HG03342 (cell line): ENCODE measurements around the gene DNASE1L3.

Experiments
- ATAC-seq: cut with Tn5 transposase; IDR thresholded peaks from one replicate; pipeline ENCODE4 v1.9.1; 2021; ENCODE audit warnings: mild to moderate bottlenecking, moderate library complexity; ENCODE audit not compliant: unreplicated experiment

Gene DNASE1L3

GRCh38 chr3:58164199-58164879 is 46.4 kb downstream of the DNASE1L3 start:
- no peak for ATAC-seq

- ATAC-seq = no peak
Measured at GRCh38 chr3:58163234-58163633, 47.5 kb downstream of the DNASE1L3 start.

GRCh38 chr3:58161435-58162398 is 49.1 kb downstream of the DNASE1L3 start:
- ATAC-seq = no peak

GRCh38 chr3:58160399-58160798 is 50.4 kb downstream of the DNASE1L3 start:
- no peak for ATAC-seq

- no peak for ATAC-seq
Measured at GRCh38 chr3:58158442-58159153, 52.2 kb downstream of the DNASE1L3 start.

GRCh38 chr3:58157700-58158099 is 53.1 kb downstream of the DNASE1L3 start:
- no peak for ATAC-seq

- ATAC-seq = no peak
Measured at GRCh38 chr3:58155838-58156237, 54.9 kb downstream of the DNASE1L3 start.

- ATAC-seq = no peak
Measured at GRCh38 chr3:58154626-58155449, 55.9 kb downstream of the DNASE1L3 start.

GRCh38 chr3:58153371-58153770 is 57.4 kb downstream of the DNASE1L3 start:
- no peak for ATAC-seq

GRCh38 chr3:58152225-58153015 is 58.4 kb downstream of the DNASE1L3 start:
- ATAC-seq = no peak

GRCh38 chr3:58151637-58152036 is 59.1 kb downstream of the DNASE1L3 start:
- no peak for ATAC-seq

GRCh38 chr3:58150810-58151199 is 60.0 kb downstream of the DNASE1L3 start:
- no peak for ATAC-seq

GRCh38 chr3:58150130-58150809 is 60.5 kb downstream of the DNASE1L3 start:
- no peak for ATAC-seq

GRCh38 chr3:58148049-58148448 is 62.7 kb downstream of the DNASE1L3 start:
- no peak for ATAC-seq

GRCh38 chr3:58144478-58145325 is 66.1 kb downstream of the DNASE1L3 start:
- ATAC-seq = no peak

- ATAC-seq = no peak
Measured at GRCh38 chr3:58143417-58144055, 67.2 kb downstream of the DNASE1L3 start.
